Right atrium auricular region (tissue), 2 donors: ENCODE results near the gene SEBOX. TPM values are rescaled to one million over a fixed set of nuclear protein-coding genes. Genes with fewer than 3 reads are reported as not detected.

Experiments used
- DNase-seq: peaks from one replicate; pipeline ENCODE4 v3.0.0-alpha.2; 2019; ENCODE audit warnings: low spot score
- H3K27ac ChIP-seq, 2 donors: fragments of 200-600 bp; sonication (generic); 1 replicate in 1 of 2; 2 replicates in 1 of 2; pipeline ENCODE4 v1.5.1; 2016 to 2019
- H3K27me3 ChIP-seq, 2 donors: fragments of 200-600 bp; sonication (generic); one replicate each; pipeline versions ENCODE4 v1.5.1 to v1.6.0; 2017 to 2019
- H3K36me3 ChIP-seq: fragments of 200-600 bp; sonication (generic); one replicate; pipeline ENCODE4 v1.5.1; 2016
- H3K4me1 ChIP-seq, 2 donors: fragments of 200-600 bp; sonication (generic); one replicate each; pipeline versions ENCODE4 v1.5.1 to v1.6.0; 2017 to 2019
- H3K4me3 ChIP-seq, 2 donors: fragments of 200-600 bp; sonication (generic); 1 replicate in 1 of 2; 2 replicates in 1 of 2; pipeline ENCODE4 v1.5.1; 2017 to 2019; ENCODE audit warnings: mild to moderate bottlenecking in 1 of 2, moderate library complexity in 1 of 2
- H3K9me3 ChIP-seq, 2 donors: fragments of 200-600 bp; sonication (generic); one replicate each; pipeline ENCODE4 v1.5.1; 2019
- CTCF ChIP-seq, 2 donors: fragments of 200-600 bp; sonication (generic); IDR thresholded peaks; one replicate each; pipeline ENCODE4 v1.5.1; 2019; ENCODE audit warnings: antibody characterized with exemption in 2 of 2
- microRNA-seq, 2 donors: library from miRNA; unstranded; fragments of <30 nt; microRNA quantifications; one replicate each; pipeline ENCODE4, GENCODE V29; 2016 to 2017; ENCODE audit warnings: borderline number of aligned reads in 2 of 2, borderline replicate concordance in 1 of 2
- total RNA-seq, 2 donors: library from RNA; depleted of rRNA; stranded (reverse); fragments of >200 nt; gene quantifications; one replicate each; pipeline ENCODE4 v1.1.0, GENCODE V29; 2016

The SEBOX gene
- total RNA-seq, 2 donors from 2014 or later: not detected

- Histone ChIP-seq H3K4me3 (no peak overlapping the region), H3K27me3 (no peaks in the 10 kb centered on the region), H3K36me3 (no peaks in the 10 kb centered on the region), H3K4me1 (peaks cover 0 to 18% of the 10 kb centered on the region in 2 donors), H3K9me3 (no peaks in the 10 kb centered on the region), H3K27ac (no peak overlapping the region)
- TF ChIP-seq CTCF (IDR thresholded peaks at IDR 0.05): no peak
- no peak for DNase-seq
Measured at GRCh38 chr17:28315846-28316705, 48.9 kb downstream of the SEBOX start.

DNA sequence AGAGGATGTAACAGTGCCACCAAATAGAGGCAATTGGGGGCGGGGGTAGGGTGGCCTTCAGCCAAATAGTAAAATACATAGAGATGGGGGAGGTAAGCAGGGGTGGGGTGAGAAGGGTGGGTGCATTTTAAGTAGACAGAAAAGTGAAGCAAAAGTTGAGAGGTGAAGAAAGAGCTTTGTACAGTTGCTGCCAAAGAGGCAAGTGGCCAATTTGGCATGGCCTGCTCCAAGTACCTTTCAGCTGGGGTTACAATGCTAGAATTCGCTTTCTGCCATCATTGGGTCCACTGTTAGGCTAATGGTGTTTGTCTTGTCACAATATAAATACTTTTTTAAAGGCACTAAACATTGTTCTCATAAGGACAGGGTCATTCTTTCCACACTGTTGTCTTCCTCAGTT, 51.2 kb downstream of the SEBOX start:
- H3K4me3 ChIP-seq: no peak overlapping the region
- peaks cover 0 to 8% of the 10 kb centered on the region in 2 donors for H3K4me1 ChIP-seq
- H3K9me3 ChIP-seq: no peaks in the 10 kb centered on the region
- no peaks in the 10 kb centered on the region for H3K36me3 ChIP-seq
- no peak for DNase-seq
- no peak overlapping the region for H3K27ac ChIP-seq
- no peaks in the 10 kb centered on the region for H3K27me3 ChIP-seq
- no peak for TF ChIP-seq CTCF (IDR thresholded peaks at IDR 0.05)

Small RNA genes lying within 50 kb of the gene (microRNA-seq; reads per million reads assigned to microRNA genes)
- 0 to 1.4 reads per million in 2 donors for gene MIR4723

Other genes with a start within 250 kb of the SEBOX start
- gene TMEM97, start 46.0 kb downstream of the SEBOX start, total RNA-seq: 1 to 10 TPM; 3.2 to 3.4 TPM
- gene IFT20, start 29.7 kb downstream of the SEBOX start, total RNA-seq: 10 to 100 TPM; 15.6 to 19.6 TPM
- gene TNFAIP1, start 29.4 kb downstream of the SEBOX start, total RNA-seq: 10 to 100 TPM; 28.1 to 47.6 TPM
- 100 to 1,000 TPM in 1 of 2 donors, 10 to 100 TPM in 1; 98.9 to 108 TPM for gene POLDIP2, start 7.7 kb downstream of the SEBOX start, total RNA-seq
- gene VTN, start 5.1 kb upstream of the SEBOX start, total RNA-seq: 10 to 100 TPM in 1 of 2 donors, 1 to 10 TPM in 1; 5.4 to 86.7 TPM
- 1 to 10 TPM; 6.2 to 7.7 TPM for gene SARM1, start 6.5 kb upstream of the SEBOX start, total RNA-seq
- gene SLC46A1, start 41.0 kb upstream of the SEBOX start, total RNA-seq: 1 to 10 TPM; 3.7 to 6.8 TPM
- not detected for gene SLC13A2, start 108.4 kb upstream of the SEBOX start, total RNA-seq
- not detected for gene FOXN1, start 141.1 kb upstream of the SEBOX start, total RNA-seq
- 10 to 100 TPM; 19.6 to 30.3 TPM for gene UNC119, start 187.4 kb upstream of the SEBOX start, total RNA-seq
- 10 to 100 TPM; 51.6 to 74.8 TPM for gene PIGS, start 206.3 kb upstream of the SEBOX start, total RNA-seq
- 100 to 1,000 TPM; 355 to 363 TPM for gene ALDOC, start 211.7 kb upstream of the SEBOX start, total RNA-seq
- 1 to 10 TPM in 1 of 2 donors, under 1 TPM in 1; 0.98 to 1.1 TPM for gene SPAG5, start 233.8 kb upstream of the SEBOX start, total RNA-seq
- 1 to 10 TPM; 1.3 to 1.8 TPM for gene RSKR, start 249.0 kb upstream of the SEBOX start, total RNA-seq